ENCODE results near the gene SPECC1.

DNA sequence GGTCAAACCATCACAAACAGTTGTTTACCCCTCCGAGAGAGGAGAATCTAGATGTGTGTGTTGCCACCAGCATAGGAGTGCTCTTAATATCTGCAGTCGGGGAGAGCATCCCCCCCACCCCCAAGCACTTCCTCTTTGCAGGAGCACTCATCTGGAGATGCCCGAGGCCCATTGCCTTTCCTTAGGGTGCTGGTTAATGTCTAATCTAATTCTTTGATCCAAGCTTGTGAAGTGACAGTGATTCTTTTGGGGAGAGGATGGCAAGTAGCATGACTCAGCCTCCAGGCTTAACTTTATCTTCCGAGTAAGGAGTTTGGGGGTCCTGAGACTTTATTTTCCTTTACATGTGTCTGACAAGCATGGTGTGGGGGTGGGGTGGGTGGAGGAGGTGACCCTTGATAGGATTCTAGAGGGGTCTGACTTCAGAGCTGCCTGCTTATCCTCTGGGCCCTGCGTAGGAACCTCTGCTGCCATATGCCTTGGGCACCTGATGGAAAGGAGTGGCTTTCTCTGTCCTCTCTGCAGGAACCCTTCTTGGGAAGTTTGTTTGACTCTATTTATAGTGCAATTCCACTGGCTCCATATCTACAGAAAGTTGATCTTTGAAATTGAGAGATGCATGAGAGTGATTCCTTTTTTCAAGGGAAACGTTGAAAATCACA lies 207.1 kb downstream of the SPECC1 start:
- no peak for TF ChIP-seq GATA3 (IDR thresholded peaks at IDR 0.05; ENCODE audit: low read depth, low read length)
- TF ChIP-seq GATA2 (IDR thresholded peaks at IDR 0.05; ENCODE audit: low read depth, low read length): no peak
